ENCODE data around the gene PIGL.

PIGL gene

GRCh38 chr17:16297367-16298139 is 80.5 kb downstream of the PIGL start:
- no peak overlapping the region for H3K4me3 ChIP-seq (ENCODE audit: low read depth in 1 of 2, low read length in 2 of 2)
- ATAC-seq (ENCODE audit: insufficient read depth, low read depth) (no peak), DNase-seq (no peak)
- no peaks in the 10 kb centered on the region for H3K4me1 ChIP-seq (ENCODE audit: insufficient read depth, low read length)
- H3K4me2 ChIP-seq (ENCODE audit: insufficient read depth, low read length): no peak overlapping the region
- H3K9me3 ChIP-seq (ENCODE audit: insufficient read depth, low read length, severe bottlenecking): no peaks in the 10 kb centered on the region
- no peak for TF ChIP-seq EZH2 (IDR thresholded peaks at IDR 0.05; ENCODE audit: borderline replicate concordance, low read depth, low read length, severe bottlenecking)
- TF ChIP-seq CTCF (IDR thresholded peaks at IDR 0.05; ENCODE audit: borderline replicate concordance, extremely low read depth, low read length, poor library complexity, severe bottlenecking): no peak
- H2AFZ ChIP-seq (ENCODE audit: low read depth, low read length): no peak overlapping the region
- no peaks in the 10 kb centered on the region for H3K27me3 ChIP-seq (ENCODE audit: insufficient read depth, low read length, poor library complexity)
- H3K79me2 ChIP-seq (ENCODE audit: insufficient read depth, low read length): no peaks in the 10 kb centered on the region
- H4K20me1 ChIP-seq (ENCODE audit: insufficient read depth, low read length): no peaks in the 10 kb centered on the region
- no peak overlapping the region for H3K27ac ChIP-seq (ENCODE audit: low read length)
- no peaks in the 10 kb centered on the region; the same call in 1 of the 2 replicates for H3K36me3 ChIP-seq (ENCODE audit: insufficient read depth, low read length)
- H3K9ac ChIP-seq (ENCODE audit: low read depth, low read length): no peak overlapping the region

GRCh38 chr17:16298140-16298662 is 81.2 kb downstream of the PIGL start:
- Histone ChIP-seq H3K4me1 (ENCODE audit: insufficient read depth, low read length) (no peaks in the 10 kb centered on the region), H3K4me3 (ENCODE audit: low read depth in 1 of 2, low read length in 2 of 2) (no peak overlapping the region), H3K79me2 (ENCODE audit: insufficient read depth, low read length) (no peaks in the 10 kb centered on the region), H3K27me3 (ENCODE audit: insufficient read depth, low read length, poor library complexity) (no peaks in the 10 kb centered on the region), H3K4me2 (ENCODE audit: insufficient read depth, low read length) (no peak overlapping the region), H4K20me1 (ENCODE audit: insufficient read depth, low read length) (no peaks in the 10 kb centered on the region), H3K27ac (ENCODE audit: low read length) (no peak overlapping the region), H3K9ac (ENCODE audit: low read depth, low read length) (no peak overlapping the region), H3K9me3 (ENCODE audit: insufficient read depth, low read length, severe bottlenecking) (no peaks in the 10 kb centered on the region), H3K36me3 (ENCODE audit: insufficient read depth, low read length) (peaks cover 3% of the 10 kb centered on the region; the same call in 1 of the 2 replicates), H2AFZ (ENCODE audit: low read depth, low read length) (no peak overlapping the region)
- TF ChIP-seq EZH2 (IDR thresholded peaks at IDR 0.05; ENCODE audit: borderline replicate concordance, low read depth, low read length, severe bottlenecking) (no peak), CTCF (IDR thresholded peaks at IDR 0.05; ENCODE audit: borderline replicate concordance, extremely low read depth, low read length, poor library complexity, severe bottlenecking) (no peak)
- no peak for ATAC-seq (ENCODE audit: insufficient read depth, low read depth)
- DNase-seq: no peak

GRCh38 chr17:16300554-16300953 is 83.5 kb downstream of the PIGL start:
- Histone ChIP-seq H3K4me3 (ENCODE audit: low read depth in 1 of 2, low read length in 2 of 2) (no peak overlapping the region), H3K27ac (ENCODE audit: low read length) (no peak overlapping the region), H2AFZ (ENCODE audit: low read depth, low read length) (no peak overlapping the region), H3K9ac (ENCODE audit: low read depth, low read length) (no peak overlapping the region), H4K20me1 (ENCODE audit: insufficient read depth, low read length) (no peaks in the 10 kb centered on the region), H3K4me2 (ENCODE audit: insufficient read depth, low read length) (no peak overlapping the region), H3K36me3 (ENCODE audit: insufficient read depth, low read length) (peaks cover 3% of the 10 kb centered on the region; the same call in 1 of the 2 replicates), H3K9me3 (ENCODE audit: insufficient read depth, low read length, severe bottlenecking) (no peaks in the 10 kb centered on the region), H3K4me1 (ENCODE audit: insufficient read depth, low read length) (no peaks in the 10 kb centered on the region), H3K27me3 (ENCODE audit: insufficient read depth, low read length, poor library complexity) (no peaks in the 10 kb centered on the region), H3K79me2 (ENCODE audit: insufficient read depth, low read length) (no peaks in the 10 kb centered on the region)
- TF ChIP-seq EZH2 (IDR thresholded peaks at IDR 0.05; ENCODE audit: borderline replicate concordance, low read depth, low read length, severe bottlenecking) (no peak), CTCF (IDR thresholded peaks at IDR 0.05; ENCODE audit: borderline replicate concordance, extremely low read depth, low read length, poor library complexity, severe bottlenecking) (no peak)
- DNase-seq (no peak), ATAC-seq (ENCODE audit: insufficient read depth, low read depth) (no peak)
